AG08396 (cell line): ENCODE results near the gene NAXE.
"Not testable (repeated sequence)": the region's sequence is repeated elsewhere in the genome, so short reads cannot be mapped to it uniquely, and the experiment has no call there.

ENCODE experiments used
- DNase-seq: peaks from one replicate; pipeline ENCODE4 v3.0.0; 2012; ENCODE audit warnings: low spot score, mixed read lengths

Gene NAXE

DNA sequence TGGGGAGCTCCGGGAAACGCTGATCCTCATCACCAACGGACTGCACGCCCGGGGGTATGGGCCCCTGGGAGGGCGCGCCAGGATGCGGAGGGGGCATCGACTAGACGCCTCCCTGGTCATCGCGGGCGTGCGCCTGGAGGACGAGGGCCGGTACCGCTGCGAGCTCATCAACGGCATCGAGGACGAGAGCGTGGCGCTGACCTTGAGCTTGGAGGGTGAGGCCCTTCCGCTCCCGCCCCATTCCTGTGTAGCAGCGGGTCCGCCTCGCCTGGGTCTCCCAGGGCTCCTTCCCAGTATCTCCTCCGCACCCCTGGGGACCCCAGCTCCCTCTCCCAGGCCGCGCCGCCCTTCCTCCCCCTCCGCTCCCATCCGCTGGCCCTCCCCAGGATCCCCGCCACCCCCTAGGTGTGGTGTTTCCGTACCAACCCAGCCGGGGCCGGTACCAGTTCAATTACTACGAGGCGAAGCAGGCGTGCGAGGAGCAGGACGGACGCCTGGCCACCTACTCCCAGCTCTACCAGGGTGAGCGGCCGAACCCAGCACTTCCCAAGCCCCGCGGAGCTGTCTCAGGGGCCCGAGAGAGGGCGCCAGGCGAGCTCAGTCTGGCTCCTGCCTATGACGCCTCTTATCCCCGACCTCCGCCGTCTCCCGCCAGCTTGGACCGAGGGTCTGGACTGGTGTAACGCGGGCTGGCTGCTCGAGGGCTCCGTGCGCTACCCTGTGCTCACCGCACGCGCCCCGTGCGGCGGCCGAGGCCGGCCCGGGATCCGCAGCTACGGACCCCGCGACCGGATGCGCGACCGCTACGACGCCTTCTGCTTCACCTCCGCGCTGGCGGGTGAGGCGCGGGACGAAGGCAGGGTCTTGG lies 32.6 kb downstream of the NAXE start:
- peak; percentile 66 for DNase-seq

DNA sequence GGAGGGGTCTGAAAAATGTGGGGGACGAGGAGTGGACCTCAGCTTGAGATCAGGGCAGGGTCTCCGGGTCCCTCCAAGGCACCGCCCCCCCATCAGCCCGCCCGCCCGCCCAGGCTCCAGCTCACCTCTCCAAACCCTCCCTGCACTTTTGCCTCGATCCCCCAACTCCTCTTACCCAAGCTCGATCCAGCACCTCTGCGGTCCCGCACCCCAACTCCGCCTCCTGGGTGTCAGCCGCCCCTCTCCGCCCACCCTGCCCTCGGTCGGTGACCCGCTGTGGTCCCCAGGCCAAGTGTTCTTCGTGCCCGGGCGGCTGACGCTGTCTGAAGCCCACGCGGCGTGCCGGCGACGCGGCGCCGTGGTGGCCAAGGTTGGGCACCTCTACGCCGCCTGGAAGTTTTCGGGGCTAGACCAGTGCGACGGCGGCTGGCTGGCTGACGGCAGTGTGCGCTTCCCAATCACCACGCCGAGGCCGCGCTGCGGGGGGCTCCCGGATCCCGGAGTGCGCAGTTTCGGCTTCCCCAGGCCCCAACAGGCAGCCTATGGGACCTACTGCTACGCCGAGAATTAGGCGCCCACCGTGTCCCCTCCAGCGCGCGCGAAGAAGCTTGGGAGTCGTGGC lies 33.3 kb downstream of the NAXE start:
- DNase-seq, result no peak

DNA sequence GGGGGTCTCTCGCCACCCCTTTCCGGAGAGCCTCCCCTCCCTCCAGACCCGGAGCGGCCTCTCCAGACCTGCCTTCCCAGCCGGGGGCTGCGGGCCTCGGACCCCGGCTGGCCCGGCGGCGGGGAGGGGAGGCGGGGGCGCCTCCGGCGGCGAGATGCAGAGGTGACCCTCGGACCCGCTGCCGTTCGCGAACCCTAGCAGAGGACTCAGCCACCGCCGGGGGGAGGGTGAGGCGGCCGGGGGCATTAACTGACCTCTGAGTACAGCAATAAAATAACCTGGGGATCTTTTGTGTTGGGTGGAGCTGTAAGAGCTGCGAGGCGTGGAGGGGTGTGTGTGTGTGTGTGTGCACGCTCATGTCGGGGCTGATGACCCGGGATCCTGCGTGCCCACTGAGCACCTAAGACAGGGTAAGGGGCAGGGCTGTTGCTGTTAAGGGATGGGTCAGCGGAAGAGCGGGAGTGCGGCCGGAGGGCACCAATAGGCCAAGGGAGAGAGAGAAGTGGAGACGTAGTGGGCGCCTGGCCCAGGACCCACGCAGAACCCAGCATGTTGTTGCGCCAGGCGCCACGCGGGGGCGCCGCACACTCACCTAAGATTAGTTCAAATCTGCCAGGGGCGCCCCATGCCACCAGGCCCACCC lies 34.0 kb downstream of the NAXE start:
- DNase-seq, result peak; percentile 57

DNA sequence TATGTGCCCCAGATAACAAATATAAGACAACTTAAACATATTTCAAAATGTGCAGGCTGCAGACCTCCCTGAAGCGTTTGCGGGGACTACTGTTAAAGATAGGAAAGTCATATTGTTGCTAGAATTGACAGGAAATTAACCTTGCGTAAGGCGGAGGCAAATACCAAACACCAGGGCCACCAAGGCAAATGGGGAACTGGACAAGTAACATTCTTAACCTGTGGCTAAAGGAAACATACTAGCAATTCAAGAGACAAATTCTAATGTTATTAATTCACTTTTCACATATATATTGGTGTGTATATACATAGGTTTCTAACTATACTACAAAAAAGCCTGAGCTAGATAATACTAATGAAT lies 34.5 kb downstream of the NAXE start:
- no peak for DNase-seq

DNA sequence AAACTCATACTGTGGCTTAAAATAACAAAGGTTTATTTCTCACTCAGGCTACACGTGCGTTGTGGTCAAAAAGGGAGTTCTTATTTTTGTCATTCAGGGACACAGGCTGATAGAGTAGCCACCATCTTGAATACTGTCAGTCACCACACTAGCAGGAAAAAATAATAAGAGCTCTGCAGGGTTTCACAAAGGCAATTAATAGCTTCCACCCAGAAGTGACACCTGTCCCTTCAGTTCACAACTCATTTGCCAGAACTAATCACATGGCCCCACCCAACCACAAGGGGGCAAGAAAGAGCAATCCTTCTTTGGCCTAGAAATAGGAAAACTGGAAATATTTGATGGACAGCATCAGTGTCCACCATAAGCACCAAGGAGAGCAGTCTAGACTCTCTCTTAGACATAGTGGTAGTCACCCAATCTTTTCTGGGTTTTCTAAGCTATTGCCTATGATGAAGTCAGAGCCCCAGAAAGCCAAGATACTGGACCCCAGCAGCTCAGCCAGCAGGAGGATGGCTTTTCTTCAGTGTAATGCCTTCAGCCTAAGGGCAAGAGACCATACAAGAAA lies 35.8 kb downstream of the NAXE start:
- peak; percentile 59 for DNase-seq

DNA sequence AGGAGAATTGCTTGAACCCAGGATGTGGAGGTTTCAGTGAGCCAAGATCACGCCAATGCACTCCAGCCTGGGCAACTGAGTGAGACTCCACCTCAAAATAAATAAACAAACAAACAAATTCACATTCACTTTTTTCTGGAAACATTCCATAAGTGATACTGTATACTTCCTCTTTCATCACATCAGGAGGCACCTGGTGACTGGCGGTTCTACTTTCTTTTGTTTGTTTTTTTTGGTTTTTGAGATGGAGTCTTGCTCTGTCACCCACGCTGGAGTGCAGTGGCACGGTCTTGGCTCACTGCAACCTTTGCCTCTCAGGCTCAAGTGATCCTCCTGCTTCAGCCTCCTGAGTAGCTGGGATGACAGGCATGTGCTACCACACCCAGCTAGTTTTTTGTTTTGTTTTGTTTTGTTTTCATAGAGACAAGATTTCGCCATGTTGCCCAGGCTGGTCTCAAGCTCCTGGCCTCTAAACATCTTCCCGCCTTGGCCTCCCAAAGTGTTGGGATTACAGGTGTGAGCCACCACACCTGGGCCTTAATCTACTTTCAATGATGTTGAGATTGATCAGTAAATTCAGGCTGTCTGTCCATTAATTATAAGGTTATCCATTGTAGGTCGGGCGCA lies 38.4 kb downstream of the NAXE start:
- DNase-seq, result no peak

DNA sequence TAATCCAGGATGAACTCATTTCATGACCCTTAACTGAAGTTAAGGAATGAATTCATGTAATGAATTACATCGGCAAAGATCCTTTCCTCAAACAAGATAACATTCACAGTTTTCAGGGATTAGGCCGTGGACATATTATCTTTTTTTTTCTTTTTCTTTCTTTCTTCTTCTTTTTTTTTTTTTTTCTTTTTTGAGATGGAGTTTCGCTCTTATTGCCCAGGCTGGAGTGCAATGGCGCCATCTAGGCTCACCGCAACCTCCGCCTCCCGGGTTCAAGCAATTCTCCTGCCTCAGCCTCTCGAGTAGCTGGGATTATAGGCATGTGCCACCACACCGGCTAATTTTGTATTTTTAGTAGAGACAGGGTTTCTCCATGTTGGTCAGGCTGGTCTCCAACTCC lies 39.6 kb downstream of the NAXE start:
- not testable (repeated sequence) for DNase-seq

DNA sequence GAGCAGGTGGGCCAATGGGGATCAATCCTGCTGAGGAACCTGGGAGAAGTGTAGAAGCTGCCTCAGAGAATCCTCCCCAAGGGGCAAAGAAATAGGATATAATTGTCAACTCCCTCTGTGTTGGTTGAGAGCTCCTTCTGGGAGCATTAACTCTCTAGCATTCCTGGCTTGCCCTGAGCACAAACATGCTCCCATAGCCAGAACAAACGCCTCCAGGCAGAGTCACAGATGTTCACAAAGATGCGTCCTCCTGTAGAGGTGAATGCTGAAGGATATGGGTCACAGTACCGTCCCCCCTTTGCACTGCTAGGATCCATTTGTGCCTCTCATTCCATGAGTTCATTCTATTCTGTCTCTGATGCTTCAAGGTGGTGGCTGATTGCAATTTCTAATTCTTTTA lies 40.8 kb downstream of the NAXE start:
- no peak for DNase-seq

DNA sequence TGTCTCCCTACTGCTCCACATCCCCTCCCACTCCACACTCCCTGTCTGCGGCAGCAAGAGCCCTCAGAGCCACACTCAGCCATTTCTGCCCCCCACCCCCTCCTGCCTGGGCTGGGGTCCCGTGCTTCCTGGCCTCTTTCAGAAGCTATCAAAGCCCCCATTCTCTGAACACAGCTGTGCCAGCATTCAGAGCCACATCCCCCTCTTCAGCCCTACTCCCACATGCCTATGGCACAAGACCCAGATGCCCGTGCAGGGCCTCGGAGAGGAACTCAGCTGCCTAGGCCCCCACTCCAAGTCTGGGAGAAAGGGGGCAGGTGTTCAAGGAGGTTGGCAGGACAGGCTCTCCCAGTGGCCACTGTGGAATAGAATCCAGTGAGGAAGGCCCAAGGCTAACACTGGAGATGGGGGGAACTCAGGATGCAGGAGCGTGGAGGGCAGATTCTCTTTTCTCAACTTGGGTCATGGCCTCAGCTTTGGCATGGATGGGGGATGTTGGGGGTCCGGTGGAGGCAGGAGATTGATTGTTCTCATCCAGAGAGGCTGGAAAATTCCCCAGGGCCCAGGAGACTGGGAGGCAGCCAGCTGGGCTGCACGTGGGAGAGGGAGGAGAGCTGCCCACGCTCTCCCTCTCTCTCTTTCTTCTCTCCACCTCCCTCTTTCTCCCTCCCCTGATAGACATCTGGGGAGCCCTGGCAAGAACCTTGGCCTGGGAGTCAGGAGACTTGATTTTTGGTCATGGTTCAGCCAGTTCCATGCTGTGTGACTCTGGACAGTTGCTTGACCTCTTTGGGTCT lies 46.8 kb downstream of the NAXE start:
- DNase-seq, result no peak

DNA sequence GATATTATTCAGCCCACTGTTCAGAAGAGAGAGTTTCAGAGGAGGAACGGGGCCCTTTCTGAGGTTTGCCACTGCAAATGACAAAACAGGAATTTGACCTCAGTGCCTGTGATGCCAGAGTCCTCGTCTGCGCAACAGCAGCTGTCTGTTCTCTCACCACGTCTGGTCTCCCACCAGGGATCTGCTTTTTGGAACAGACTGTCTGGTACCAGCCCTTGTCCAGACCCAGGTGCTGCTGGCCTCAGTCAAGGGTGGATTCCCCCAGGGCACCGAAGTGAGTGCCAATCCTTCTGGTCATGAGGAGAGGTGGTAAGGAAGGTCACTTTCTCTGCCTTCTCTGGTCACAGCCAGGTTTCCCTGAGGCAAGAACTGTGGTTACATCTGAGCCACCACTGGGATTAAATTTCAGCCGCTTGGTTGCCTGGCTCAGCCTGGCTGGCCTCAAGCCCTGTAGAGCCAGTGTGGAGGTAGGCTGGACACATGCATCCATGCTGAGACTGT lies 48.1 kb downstream of the NAXE start:
- no peak for DNase-seq

DNA sequence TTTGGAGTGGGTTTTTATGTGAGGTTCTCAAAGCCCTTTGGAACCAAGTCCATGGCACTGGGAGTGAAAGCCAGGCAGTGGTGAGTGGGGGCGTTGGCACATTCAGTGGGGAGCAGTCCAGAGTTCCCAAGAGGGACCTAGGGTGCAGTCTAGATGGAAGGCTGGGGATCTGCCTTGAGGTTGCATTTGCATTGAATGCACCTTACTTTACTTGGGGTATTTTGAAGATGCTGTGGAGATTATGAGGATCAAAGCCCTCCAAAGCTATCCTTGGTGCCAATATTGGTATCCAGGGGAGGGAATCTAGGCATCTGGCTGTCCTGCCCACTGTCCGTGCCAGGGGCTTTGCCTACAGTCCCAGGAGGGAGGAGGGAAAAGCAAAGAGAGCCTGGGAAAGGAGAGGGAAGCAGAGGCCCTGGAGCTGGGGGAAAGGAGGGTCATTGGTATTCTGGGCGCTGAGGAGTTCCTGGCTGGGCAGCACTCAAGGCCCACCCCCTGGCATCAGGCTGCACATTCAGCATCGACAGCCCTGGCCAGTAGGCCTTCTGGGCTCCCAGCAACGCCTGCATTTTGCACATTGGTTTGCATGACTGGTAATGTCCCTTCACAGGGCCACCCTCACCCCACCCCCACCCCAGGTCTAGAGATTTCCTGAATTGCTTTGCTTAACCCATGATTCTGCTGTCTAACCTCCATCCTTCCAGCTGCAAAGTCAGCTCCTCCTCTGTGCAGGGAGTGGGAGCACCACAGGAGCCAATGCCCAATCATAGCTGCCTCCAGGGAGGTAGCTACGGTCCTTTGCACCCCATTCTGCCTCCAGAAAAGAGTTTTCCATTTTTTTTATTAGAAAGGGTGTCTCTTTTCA lies 49.5 kb downstream of the NAXE start:
- DNase-seq, result no peak

DNA sequence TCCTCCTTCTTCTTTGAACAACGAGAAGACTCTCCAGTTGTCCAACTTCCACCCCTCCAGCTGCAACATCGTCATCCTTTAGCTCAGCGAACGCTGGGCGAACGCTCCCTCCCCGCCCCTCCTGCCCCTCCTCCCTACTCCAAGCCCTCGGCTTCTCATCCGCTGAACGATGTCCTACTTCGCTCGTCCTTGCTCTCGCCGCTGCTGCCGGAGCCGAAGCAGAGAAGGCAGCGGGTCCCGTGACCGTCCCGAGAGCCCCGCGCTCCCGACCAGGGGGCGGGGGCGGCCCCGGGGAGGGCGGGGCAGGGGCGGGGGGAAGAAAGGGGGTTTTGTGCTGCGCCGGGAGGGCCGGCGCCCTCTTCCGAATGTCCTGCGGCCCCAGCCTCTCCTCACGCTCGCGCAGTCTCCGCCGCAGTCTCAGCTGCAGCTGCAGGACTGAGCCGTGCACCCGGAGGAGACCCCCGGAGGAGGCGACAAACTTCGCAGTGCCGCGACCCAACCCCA lies 50.2 kb downstream of the NAXE start, which contains the start of gene BCAN:
Gene BCAN, plus strand, starts transcription at position 357 of the 504 bp plus-strand sequence. CDS start 3,938 bp downstream, outside the sequence.
- peak; percentile 56 for DNase-seq

DNA sequence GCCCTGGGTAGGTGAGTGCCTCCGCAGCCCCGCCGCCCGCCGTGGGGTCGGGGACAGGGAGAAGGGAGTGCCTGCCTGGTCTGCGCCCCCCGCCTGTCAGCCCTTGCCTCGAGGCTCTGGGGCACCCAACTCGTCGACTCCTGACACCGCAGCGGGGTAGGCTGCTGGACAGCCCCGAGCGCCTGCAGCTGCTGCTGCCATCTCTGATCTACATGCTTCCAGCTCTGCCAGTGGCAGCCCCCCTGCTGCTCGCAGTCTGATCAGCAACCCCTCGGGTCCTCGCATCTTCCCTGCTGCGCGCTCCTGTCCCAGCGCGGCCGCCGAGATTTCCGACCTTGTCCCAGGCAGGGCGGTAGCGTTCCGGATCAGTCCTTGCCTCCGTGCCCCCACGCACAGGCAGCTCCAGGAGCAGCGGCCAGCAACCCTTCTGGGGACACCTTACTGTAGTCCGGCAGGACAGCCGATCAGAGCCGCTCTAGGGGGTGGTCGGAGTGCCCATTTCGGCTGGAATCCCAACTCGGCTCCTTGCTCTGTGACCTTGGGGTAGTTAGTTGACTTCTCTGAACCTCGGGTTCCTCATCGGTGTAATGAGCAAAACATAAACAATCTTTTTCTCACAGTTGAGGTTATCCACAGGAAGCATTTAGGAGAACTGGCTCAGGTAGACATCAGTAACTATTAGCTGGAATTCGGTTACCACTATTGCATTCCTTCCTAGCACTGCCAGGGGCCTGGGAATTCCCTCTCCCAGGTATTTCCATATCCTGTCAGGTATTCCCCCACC lies 50.9 kb downstream of the NAXE start:
- DNase-seq, result no peak

DNA sequence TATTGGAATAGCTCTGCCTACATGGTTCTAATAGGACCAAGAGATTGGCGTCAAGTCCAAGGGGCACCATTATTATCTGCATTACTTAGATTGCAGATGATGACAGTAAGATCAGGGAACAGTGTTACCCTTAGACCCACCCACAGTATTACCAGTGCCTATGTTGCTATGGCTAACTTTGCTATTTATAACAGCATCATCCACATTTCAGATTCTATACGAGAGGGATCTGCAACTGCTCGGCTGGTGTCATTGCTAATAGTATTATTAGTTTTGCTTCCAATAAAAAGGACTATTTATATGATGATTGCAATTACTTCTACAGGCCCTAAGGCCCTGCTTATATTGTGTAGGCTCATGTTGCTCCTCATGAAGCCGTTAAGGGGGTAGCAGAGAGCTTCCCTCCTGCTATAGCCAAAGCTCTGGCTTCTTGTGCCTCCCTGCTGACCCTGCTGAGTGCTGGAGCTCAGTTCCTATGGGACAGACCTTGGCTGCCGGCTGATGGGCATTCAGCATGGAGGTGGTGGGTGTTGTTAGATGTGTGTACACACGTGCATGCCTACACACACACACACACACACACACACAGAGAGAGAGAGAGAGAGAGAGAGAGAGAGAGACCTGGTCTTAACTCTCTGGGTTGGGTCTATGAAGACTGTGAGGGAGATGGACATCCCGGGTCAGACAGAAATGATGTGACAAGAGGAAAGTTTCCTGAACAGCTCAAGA lies 51.6 kb downstream of the NAXE start:
- no peak for DNase-seq

DNA sequence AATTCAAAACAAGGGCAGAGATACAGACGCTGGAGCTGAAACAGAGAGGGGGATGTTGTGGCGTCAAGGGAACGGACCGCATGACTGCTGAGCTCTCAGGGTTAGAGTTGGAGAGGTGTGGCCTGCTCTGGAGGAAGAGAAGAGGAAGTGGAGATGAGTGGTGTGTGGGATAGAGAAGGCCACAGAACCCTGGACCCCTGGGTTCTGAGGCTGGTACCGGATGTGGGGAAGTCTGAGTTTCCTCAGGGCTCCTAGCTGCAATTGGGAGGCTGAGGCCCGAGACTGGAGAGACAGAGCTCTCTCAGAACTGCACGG lies 52.2 kb downstream of the NAXE start:
- no peak for DNase-seq
